Peyer's patch (tissue), 4 donors: Measurements from ENCODE around the gene LEMD2. TPM values are rescaled to one million over a fixed set of nuclear protein-coding genes. Genes with fewer than 3 reads are reported as not detected.
"Not testable (repeated sequence)": the region's sequence is repeated elsewhere in the genome, so short reads cannot be mapped to it uniquely, and the experiment has no call there.

ENCODE experiments used
- DNase-seq, 3 donors: peaks; one replicate each; pipeline ENCODE4 v3.0.0-alpha.2; 2017 to 2019
- H3K27ac ChIP-seq, 4 donors: fragments of 200-600 bp; sonication (generic); one replicate each; pipeline ENCODE4 v1.5.1; 2016 to 2019
- H3K27me3 ChIP-seq, 2 donors: fragments of 200-600 bp; sonication (generic); one replicate each; pipeline ENCODE4 v1.5.1; 2019
- H3K36me3 ChIP-seq, 3 donors: fragments of 200-600 bp; sonication (generic); one replicate each; pipeline ENCODE4 v1.5.1; 2016 to 2019
- H3K4me1 ChIP-seq, 4 donors: fragments of 200-600 bp; sonication (generic); one replicate each; pipeline ENCODE4 v1.5.1; 2016 to 2019
- H3K4me3 ChIP-seq, 4 donors: fragments of 200-600 bp; sonication (generic); 1 replicate in 3 of 4; 2 replicates in 1 of 4; pipeline ENCODE4 v1.5.1; 2016 to 2019; ENCODE audit warnings: mild to moderate bottlenecking in 1 of 4
- H3K9me3 ChIP-seq, 4 donors: fragments of 200-600 bp; sonication (generic); one replicate each; pipeline ENCODE4 v1.5.1; 2016 to 2019; ENCODE audit warnings: mild to moderate bottlenecking in 1 of 4
- POLR2A ChIP-seq, 2 donors: fragments of 450-650 bp; IDR thresholded peaks; one replicate each; pipeline ENCODE4 v1.5.1; 2017; ENCODE audit warnings: antibody characterized with exemption in 2 of 2, mild to moderate bottlenecking in 2 of 2, moderate library complexity in 2 of 2
- total RNA-seq, 4 donors: library from RNA; depleted of rRNA; stranded (reverse); fragments of >200 nt; gene quantifications; one replicate each; pipeline ENCODE4 v1.1.0, GENCODE V29; 2016
- TF ChIP-seq, protein P1 (sequence below), 6 experiments: fragments of 450-650 bp in 4 of 6; fragments of 200-600 bp in 2 of 6; sonication (generic) in 1 of 6; IDR thresholded peaks; one replicate each; pipeline ENCODE4 v1.5.1; 2017 to 2019; ENCODE audit warnings: antibody characterized with exemption in 6 of 6, mild to moderate bottlenecking in 3 of 6, moderate library complexity in 1 of 6

The LEMD2 gene
- total RNA-seq, 4 donors from 2014 or later: 53.8 to 85.3 (median 75.8) TPM

DNA sequence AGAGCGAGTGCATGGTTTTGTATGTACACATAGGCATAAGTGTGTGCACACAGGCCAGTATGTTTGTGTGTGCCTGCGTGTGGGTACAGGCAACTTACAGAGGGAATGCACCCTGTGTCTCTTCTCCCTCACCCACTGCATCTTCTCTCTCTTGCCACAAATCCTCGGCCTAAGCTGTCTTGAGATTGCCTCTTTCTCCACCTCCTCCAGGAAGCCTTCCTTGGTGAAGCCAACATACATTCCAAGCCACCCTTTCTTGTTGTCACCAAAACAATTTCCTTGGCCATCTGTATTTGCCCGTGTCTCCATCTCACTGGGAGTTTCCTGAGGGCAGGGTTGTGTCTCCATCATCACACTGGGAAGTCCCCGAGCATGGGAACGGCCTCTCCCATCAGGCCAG is 44.7 kb upstream of the LEMD2 start:
- no peak overlapping the region for H3K4me3 ChIP-seq
- TF ChIP-seq, protein P1, sequence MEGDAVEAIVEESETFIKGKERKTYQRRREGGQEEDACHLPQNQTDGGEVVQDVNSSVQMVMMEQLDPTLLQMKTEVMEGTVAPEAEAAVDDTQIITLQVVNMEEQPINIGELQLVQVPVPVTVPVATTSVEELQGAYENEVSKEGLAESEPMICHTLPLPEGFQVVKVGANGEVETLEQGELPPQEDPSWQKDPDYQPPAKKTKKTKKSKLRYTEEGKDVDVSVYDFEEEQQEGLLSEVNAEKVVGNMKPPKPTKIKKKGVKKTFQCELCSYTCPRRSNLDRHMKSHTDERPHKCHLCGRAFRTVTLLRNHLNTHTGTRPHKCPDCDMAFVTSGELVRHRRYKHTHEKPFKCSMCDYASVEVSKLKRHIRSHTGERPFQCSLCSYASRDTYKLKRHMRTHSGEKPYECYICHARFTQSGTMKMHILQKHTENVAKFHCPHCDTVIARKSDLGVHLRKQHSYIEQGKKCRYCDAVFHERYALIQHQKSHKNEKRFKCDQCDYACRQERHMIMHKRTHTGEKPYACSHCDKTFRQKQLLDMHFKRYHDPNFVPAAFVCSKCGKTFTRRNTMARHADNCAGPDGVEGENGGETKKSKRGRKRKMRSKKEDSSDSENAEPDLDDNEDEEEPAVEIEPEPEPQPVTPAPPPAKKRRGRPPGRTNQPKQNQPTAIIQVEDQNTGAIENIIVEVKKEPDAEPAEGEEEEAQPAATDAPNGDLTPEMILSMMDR (IDR thresholded peaks at IDR 0.05): no peak
- TF ChIP-seq POLR2A (IDR thresholded peaks at IDR 0.05): no peak
- no peak overlapping the region for H3K27ac ChIP-seq
- H3K27me3 ChIP-seq: no peaks in the 10 kb centered on the region
- H3K4me1 ChIP-seq: peaks cover 0 to 6% (median 0%) of the 10 kb centered on the region in 4 donors
- H3K9me3 ChIP-seq: no peaks in the 10 kb centered on the region
- DNase-seq: no peak
- H3K36me3 ChIP-seq: no peaks in the 10 kb centered on the region

DNA sequence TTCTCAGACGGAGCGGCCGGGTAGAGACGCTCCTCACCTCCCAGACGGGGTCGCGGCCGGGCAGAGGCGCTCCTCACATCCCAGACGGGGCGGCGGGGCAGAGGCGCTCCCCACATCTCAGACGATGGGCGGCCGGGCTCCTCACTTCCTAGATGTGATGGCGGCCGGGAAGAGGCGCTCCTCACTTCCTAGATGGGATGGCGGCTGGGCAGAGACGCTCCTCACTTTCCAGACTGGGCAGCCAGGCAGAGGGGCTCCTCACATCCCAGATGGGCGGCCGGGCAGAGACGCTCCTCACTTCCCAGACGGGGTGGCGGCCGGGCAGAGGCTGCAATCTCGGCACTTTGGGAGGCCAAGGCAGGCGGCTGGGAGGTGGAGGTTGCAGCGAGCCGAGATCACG is 43.9 kb upstream of the LEMD2 start:
- not testable (repeated sequence) for DNase-seq, H3K36me3 ChIP-seq, H3K27me3 ChIP-seq, H3K4me3 ChIP-seq, H3K27ac ChIP-seq, H3K4me1 ChIP-seq, H3K9me3 ChIP-seq

DNA sequence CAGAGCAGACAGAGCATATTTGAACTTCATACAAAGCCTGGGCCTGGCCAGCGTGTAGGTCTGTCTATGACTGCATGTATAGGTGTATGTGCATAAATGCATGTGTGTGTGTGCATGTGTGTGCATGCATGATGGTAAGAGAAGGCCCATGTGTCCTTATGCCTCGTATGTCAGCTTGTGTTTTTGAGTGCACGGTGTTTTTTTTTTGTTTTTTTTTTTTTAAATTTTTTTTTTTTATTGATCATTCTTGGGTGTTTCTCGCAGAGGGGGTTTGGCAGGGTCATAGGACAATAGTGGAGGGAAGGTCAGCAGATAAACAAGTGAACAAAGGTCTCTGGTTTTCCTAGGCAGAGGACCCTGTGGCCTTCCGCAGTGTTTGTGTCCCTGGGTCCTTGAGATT is 42.8 kb upstream of the LEMD2 start:
- not testable (repeated sequence) for DNase-seq, H3K27me3 ChIP-seq, H3K27ac ChIP-seq, H3K9me3 ChIP-seq, H3K36me3 ChIP-seq, H3K4me3 ChIP-seq, H3K4me1 ChIP-seq

DNA sequence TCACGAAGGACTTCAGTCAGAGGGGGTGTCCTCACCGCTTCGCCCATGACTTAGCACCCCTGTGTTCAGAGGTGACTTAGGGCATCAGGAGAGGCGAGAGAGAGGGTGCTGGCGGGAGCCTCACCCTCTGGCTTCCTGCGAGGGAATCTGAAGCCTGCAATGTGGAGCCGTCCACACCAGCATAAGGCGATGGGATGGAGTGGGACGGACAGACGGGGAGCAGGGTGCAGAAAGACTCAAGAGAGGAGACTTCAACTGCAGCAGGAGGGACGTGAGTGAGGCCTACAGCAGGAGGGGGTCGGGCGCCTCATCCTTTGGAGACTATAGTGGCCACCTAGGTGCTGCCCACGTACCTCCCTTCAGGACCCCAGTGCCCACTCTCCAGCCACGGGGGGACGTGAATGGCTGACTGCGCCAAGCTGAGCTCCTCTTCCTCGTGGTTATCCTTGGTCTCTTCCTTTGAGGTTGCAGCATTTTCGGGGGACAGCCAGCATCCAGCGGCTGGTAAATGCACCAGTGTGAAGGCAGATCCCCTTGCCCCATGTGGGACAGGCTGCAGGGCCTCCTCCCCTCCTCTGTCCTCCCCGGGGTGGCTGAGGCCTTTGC is 41.8 kb upstream of the LEMD2 start:
- H3K4me1 ChIP-seq: no peaks in the 10 kb centered on the region
- no peak for TF ChIP-seq POLR2A (IDR thresholded peaks at IDR 0.05)
- TF ChIP-seq, protein P1 (IDR thresholded peaks at IDR 0.05): no peak

DNA sequence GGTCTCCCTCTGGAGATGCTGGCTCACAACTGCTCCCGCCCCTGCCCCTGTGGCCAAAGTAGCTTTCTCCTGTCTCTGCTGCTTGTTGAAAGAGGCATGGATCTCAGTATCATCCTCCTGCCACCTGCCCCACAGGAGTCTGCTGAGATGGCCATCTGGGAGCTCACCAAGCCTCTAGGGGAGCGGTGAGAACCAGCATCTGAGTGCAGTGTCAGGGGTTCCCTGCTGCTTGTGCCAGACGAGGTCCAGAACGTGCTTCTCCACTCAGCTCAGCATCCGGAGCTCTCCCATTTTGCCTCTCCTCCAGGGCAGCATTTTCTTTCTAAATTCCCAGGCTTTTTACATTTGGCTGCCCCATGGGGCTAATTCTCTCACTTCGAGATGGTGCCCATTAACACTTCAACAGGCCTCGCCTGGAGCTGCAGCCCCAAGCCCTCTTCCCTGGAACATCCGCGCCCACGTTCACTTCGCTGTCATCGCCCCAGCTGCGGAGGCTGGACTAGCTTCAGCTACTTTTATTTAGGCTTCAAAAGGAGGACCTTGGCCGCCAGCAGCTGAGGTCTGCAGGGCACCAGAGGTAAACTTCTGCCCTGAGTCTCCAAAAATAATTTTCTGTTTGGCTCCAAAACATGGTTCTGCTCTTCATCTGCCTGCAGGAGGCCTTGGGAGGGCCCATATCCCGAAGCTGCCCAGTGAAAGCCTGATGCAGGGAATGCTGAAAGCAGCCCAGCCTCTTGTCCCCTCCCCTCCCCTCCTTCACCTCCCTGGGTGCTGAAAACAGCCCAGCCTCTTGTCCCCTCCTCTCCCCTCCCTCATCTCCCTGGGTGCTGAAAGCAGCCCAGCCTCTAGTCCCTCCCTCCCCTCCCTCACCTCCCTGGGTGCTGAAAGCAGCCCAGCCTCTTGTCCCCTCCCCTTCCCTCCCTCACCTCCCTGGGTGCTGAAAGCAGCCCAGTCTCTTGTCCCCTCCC is 40.1 kb upstream of the LEMD2 start:
- no peak overlapping the region for H3K27ac ChIP-seq
- TF ChIP-seq POLR2A (IDR thresholded peaks at IDR 0.05): no peak
- TF ChIP-seq, protein P1 (IDR thresholded peaks at IDR 0.05): no peak
- H3K4me1 ChIP-seq: no peaks in the 10 kb centered on the region
- no peaks in the 10 kb centered on the region for H3K27me3 ChIP-seq
- no peak for DNase-seq
- no peak overlapping the region for H3K4me3 ChIP-seq
- H3K36me3 ChIP-seq: no peaks in the 10 kb centered on the region
- no peaks in the 10 kb centered on the region for H3K9me3 ChIP-seq

More for the DNA sequence above, 41.8 kb upstream of the LEMD2 start:
- DNase-seq: no peak
- H3K9me3 ChIP-seq: no peaks in the 10 kb centered on the region
- H3K4me3 ChIP-seq: no peak overlapping the region
- H3K27ac ChIP-seq: no peak overlapping the region
- H3K27me3 ChIP-seq: no peaks in the 10 kb centered on the region
- no peaks in the 10 kb centered on the region for H3K36me3 ChIP-seq

DNA sequence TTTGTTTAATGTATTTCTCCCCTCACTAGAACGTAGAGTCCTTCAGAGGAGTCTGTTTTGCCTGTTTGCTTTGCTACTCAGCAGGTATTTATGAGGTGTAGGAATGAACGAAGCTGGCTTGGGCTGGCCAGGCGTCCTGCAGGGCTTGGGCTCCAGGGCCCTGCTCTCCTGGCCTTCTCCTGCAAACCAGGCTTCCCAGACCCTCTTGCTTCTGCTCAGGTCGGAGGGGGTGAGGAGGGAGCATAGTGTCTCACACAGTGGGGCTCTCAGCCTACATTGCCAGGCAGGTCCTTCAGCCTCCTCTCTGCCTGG is 39.5 kb upstream of the LEMD2 start:
- Histone ChIP-seq H3K9me3 (no peaks in the 10 kb centered on the region), H3K27me3 (no peaks in the 10 kb centered on the region), H3K27ac (no peak overlapping the region), H3K36me3 (no peaks in the 10 kb centered on the region), H3K4me1 (no peaks in the 10 kb centered on the region), H3K4me3 (no peak overlapping the region)
- no peak for DNase-seq
- no peak for TF ChIP-seq POLR2A (IDR thresholded peaks at IDR 0.05)
- TF ChIP-seq, protein P1 (IDR thresholded peaks at IDR 0.05): no peak
